BLaER1 treated with 17β-estradiol and CSF1 and Interleukin-3, amounts not matched to agents 10 nM and 100 nM (cell line): ENCODE measurements around the gene SLC9C1.

Experiments
- H3K27ac ChIP-seq, 11 experiments: shearing (Covaris generic); formaldehyde crosslinking; 2 replicates each; pipeline ENCODE4 v1.8.1; 2022
- H3K27me3 ChIP-seq, 11 experiments: shearing (Covaris generic); formaldehyde crosslinking; 2 replicates each; pipeline ENCODE4 v1.8.1; 2022
- H3K36me3 ChIP-seq, 11 experiments: shearing (Covaris generic); formaldehyde crosslinking; 2 replicates each; pipeline ENCODE4 v1.8.1; 2022
- H3K4me1 ChIP-seq, 10 experiments: shearing (Covaris generic); formaldehyde crosslinking; 2 replicates each; pipeline ENCODE4 v1.8.1; 2022
- H3K4me2 ChIP-seq, 11 experiments: shearing (Covaris generic); formaldehyde crosslinking; 2 replicates each; pipeline ENCODE4 v1.8.1; 2022
- H3K4me3 ChIP-seq, 10 experiments: shearing (Covaris generic); formaldehyde crosslinking; 2 replicates each; pipeline ENCODE4 v1.8.1; 2022
- H3K9ac ChIP-seq, 11 experiments: shearing (Covaris generic); formaldehyde crosslinking; 2 replicates each; pipeline ENCODE4 v1.8.1; 2022
- H3K9me3 ChIP-seq, 11 experiments: shearing (Covaris generic); formaldehyde crosslinking; replicated peaks in 1 of 11; 2 replicates each; pipeline ENCODE4 v1.8.1; 2022
- H4K20me1 ChIP-seq, 11 experiments: shearing (Covaris generic); formaldehyde crosslinking; 2 replicates each; pipeline ENCODE4 v1.8.1; 2022
- Cebpa-rat ChIP-seq, 11 experiments: shearing (Covaris generic); IDR thresholded peaks; 2 replicates each; pipeline ENCODE4 v1.8.1; 2022

Gene SLC9C1

GRCh38 chr3:112090887-112091586 is 203.0 kb downstream of the SLC9C1 start:
- no peak for TF ChIP-seq Cebpa-rat (IDR thresholded peaks at IDR 0.05)
- Histone ChIP-seq H4K20me1 (0 out of 22 replicates have a peak, but pooled peaks cover 0 to 10% (median 0%) of the 10 kb centered on the region in 11 experiments), H3K4me1 (peaks cover 31 to 43% (median 36%) of the 10 kb centered on the region in 10 experiments), H3K27me3 (peaks cover 24 to 49% (median 34%) of the 10 kb centered on the region in 11 experiments), H3K9me3 (peaks cover 6 to 22% (median 15%) of the 10 kb centered on the region in 11 experiments; a peak in 16 of 22 replicates), H3K4me3 (no peak overlapping the region), H3K27ac (no peak overlapping the region), H3K9ac (no peak overlapping the region), H3K36me3 (no peaks in the 10 kb centered on the region), H3K4me2 (peak overlapping the region; percentile 43 to 77 (median 72))
